NCI-H748 (cell line): ENCODE measurements around the gene ZNF117.
"Not testable (repeated sequence)": the region's sequence is repeated elsewhere in the genome, so short reads cannot be mapped to it uniquely, and the experiment has no call there.

Source experiments
- DNase-seq: peaks from one replicate; lab custom pipeline; 2025; ENCODE audit not compliant: unreplicated experiment; lab: John Stamatoyannopoulos, UW

The ZNF117 gene

GRCh38 chr7:64997164-64997908, 6.5 kb upstream of the ZNF117 start:
- DNase-seq, result no peak

- no peak for DNase-seq
Observed at GRCh38 chr7:64996305-64996704, 5.5 kb upstream of the ZNF117 start.

GRCh38 chr7:64993901-64994300, 3.1 kb upstream of the ZNF117 start:
- no peak for DNase-seq

- DNase-seq, result no peak
Observed at GRCh38 chr7:64992971-64993370, 2.1 kb upstream of the ZNF117 start.

GRCh38 chr7:64990216-64990615, 620 bp downstream of the ZNF117 start:
- peak; percentile 31 for DNase-seq

GRCh38 chr7:64978497-64979203, 12.2 kb downstream of the ZNF117 start:
- DNase-seq, result no peak

GRCh38 chr7:64965594-64965993, 25.2 kb downstream of the ZNF117 start:
- peak; percentile 44 for DNase-seq

GRCh38 chr7:64959072-64959747, 31.6 kb downstream of the ZNF117 start:
- peak; percentile 86 for DNase-seq

GRCh38 chr7:64951250-64951848, 39.5 kb downstream of the ZNF117 start:
- DNase-seq, result peak; percentile 69

GRCh38 chr7:64950673-64951072, 40.2 kb downstream of the ZNF117 start:
- not testable (repeated sequence) for DNase-seq

- DNase-seq, result not testable (repeated sequence)
Observed at GRCh38 chr7:64948774-64949173, 42.1 kb downstream of the ZNF117 start.

- peak; percentile 43 for DNase-seq
Observed at GRCh38 chr7:64947252-64948000, 43.4 kb downstream of the ZNF117 start.

- peak; percentile 55 for DNase-seq
Observed at GRCh38 chr7:64946772-64947171, 44.1 kb downstream of the ZNF117 start.

GRCh38 chr7:64945503-64946175, 45.2 kb downstream of the ZNF117 start:
- no peak for DNase-seq

- DNase-seq, result not testable (repeated sequence)
Observed at GRCh38 chr7:64944667-64945502, 46.0 kb downstream of the ZNF117 start.

- not testable (repeated sequence) for DNase-seq
Observed at GRCh38 chr7:64940021-64940420, 50.8 kb downstream of the ZNF117 start.

- no peak for DNase-seq
Observed at GRCh38 chr7:64938540-64938939, 52.3 kb downstream of the ZNF117 start.

- DNase-seq, result no peak
Observed at GRCh38 chr7:64934478-64934877, 56.4 kb downstream of the ZNF117 start.
